ENCODE data around the gene CGREF1.
"Not testable (repeated sequence)": the region's sequence is repeated elsewhere in the genome, so short reads cannot be mapped to it uniquely, and the experiment has no call there.

The CGREF1 gene

GRCh38 chr2:27078267-27079194 lies 40.4 kb downstream of the CGREF1 start, which contains the start of gene EMILIN1:
Gene EMILIN1, plus strand, starts transcription at chr2:27078615. Its CDS starts 451 bp downstream, at chr2:27079066.
- H3K79me2 ChIP-seq (ENCODE audit: control insufficient read depth, low read length): no peaks in the 10 kb centered on the region
- H3K4me3 ChIP-seq (ENCODE audit: low read length): peak within 1 kb of the TSS; percentile 30
- H3K4me2 ChIP-seq (ENCODE audit: low read length): peak within 1 kb of the TSS; percentile 33
- no peaks in the 10 kb centered on the region for H3K27me3 ChIP-seq (ENCODE audit: control insufficient read depth, low read length)
- H3K9me2 ChIP-seq (replicated peaks; ENCODE audit: control insufficient read depth, low read length): no peaks in the 10 kb centered on the region
- peaks cover 12% of the 10 kb centered on the region for H3F3A ChIP-seq (ENCODE audit: control insufficient read depth, insufficient read depth)
- H3K36me3 ChIP-seq (ENCODE audit: control insufficient read depth, low read length): no peaks in the 10 kb centered on the region
- TF ChIP-seq, protein P1, sequence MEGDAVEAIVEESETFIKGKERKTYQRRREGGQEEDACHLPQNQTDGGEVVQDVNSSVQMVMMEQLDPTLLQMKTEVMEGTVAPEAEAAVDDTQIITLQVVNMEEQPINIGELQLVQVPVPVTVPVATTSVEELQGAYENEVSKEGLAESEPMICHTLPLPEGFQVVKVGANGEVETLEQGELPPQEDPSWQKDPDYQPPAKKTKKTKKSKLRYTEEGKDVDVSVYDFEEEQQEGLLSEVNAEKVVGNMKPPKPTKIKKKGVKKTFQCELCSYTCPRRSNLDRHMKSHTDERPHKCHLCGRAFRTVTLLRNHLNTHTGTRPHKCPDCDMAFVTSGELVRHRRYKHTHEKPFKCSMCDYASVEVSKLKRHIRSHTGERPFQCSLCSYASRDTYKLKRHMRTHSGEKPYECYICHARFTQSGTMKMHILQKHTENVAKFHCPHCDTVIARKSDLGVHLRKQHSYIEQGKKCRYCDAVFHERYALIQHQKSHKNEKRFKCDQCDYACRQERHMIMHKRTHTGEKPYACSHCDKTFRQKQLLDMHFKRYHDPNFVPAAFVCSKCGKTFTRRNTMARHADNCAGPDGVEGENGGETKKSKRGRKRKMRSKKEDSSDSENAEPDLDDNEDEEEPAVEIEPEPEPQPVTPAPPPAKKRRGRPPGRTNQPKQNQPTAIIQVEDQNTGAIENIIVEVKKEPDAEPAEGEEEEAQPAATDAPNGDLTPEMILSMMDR (IDR thresholded peaks at IDR 0.05; ENCODE audit: low read depth, low read length, poor library complexity, severe bottlenecking): no peak
- no peak for TF ChIP-seq EZH2phosphoT487 (IDR thresholded peaks at IDR 0.05; ENCODE audit: borderline replicate concordance, low read length)
- H3K27ac ChIP-seq (ENCODE audit: low read depth, low read length): no peak within 1 kb of the TSS
- peaks cover 70% of the 10 kb centered on the region for H3K4me1 ChIP-seq (ENCODE audit: control insufficient read depth, low read length)
- H4K20me1 ChIP-seq (ENCODE audit: control insufficient read depth, insufficient read depth, low read depth, low read length): no peaks in the 10 kb centered on the region
- H3K9me3 ChIP-seq (ENCODE audit: control insufficient read depth, insufficient read depth, low read length): no peaks in the 10 kb centered on the region

DNA sequence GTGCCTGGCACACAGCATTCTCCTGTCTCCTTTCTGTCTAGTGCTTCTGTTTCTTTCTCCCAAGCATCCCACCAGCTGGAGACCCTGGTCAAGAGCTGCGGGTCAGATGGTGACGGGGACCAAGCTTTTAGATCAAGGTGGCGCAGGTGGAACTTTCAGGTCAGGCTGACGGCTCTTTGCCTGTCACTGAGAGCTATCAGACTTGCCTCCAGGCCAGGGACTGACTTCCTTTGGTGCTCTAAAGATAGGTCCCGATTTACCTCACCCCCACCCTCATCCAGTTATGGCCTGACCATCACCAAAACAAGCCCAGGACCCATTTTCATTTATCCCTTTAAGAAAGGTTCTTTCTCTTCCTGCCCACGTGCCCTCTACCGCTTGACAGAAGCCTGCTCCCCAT lies 41.7 kb downstream of the CGREF1 start:
- Histone ChIP-seq H3K36me3 (ENCODE audit: control insufficient read depth, low read length) (no peaks in the 10 kb centered on the region), H3K4me3 (ENCODE audit: low read length) (no peak overlapping the region), H4K20me1 (ENCODE audit: control insufficient read depth, insufficient read depth, low read depth, low read length) (no peaks in the 10 kb centered on the region), H3F3A (ENCODE audit: control insufficient read depth, insufficient read depth) (peaks cover 15% of the 10 kb centered on the region), H3K27ac (ENCODE audit: low read depth, low read length) (no peak overlapping the region), H3K9me3 (ENCODE audit: control insufficient read depth, insufficient read depth, low read length) (no peaks in the 10 kb centered on the region), H3K9me2 (replicated peaks; ENCODE audit: control insufficient read depth, low read length) (no peaks in the 10 kb centered on the region), H3K79me2 (ENCODE audit: control insufficient read depth, low read length) (no peaks in the 10 kb centered on the region), H3K4me1 (ENCODE audit: control insufficient read depth, low read length) (peaks cover 78% of the 10 kb centered on the region), H3K4me2 (ENCODE audit: low read length) (peak overlapping the region; percentile 23; the same call in 1 of the 2 replicates), H3K27me3 (ENCODE audit: control insufficient read depth, low read length) (no peaks in the 10 kb centered on the region)
- TF ChIP-seq, protein P1 (IDR thresholded peaks at IDR 0.05; ENCODE audit: low read depth, low read length, poor library complexity, severe bottlenecking): no peak
- no peak for TF ChIP-seq EZH2phosphoT487 (IDR thresholded peaks at IDR 0.05; ENCODE audit: borderline replicate concordance, low read length)

DNA sequence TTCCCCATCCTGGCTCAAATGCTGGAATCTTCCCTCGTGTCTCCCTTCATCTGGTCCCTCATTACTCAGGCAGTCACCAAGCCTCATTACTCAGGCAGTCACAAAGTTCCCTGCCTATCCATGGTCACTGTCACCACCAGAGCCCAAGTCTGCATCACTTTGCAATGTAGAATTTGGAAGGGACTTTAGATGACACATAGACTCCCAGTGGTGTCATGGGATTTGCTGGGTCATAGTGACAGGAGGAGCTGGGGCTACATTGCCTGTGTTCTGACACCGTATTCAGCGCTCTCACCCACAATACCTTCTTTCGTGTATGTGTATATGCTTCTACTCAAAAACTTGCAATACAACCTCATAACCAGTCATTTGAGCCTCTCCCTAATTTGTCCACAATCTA lies 42.6 kb downstream of the CGREF1 start:
- H3K27me3 ChIP-seq (ENCODE audit: control insufficient read depth, low read length): no peaks in the 10 kb centered on the region
- H3K4me2 ChIP-seq (ENCODE audit: low read length): no peak overlapping the region
- peaks cover 74% of the 10 kb centered on the region for H3K4me1 ChIP-seq (ENCODE audit: control insufficient read depth, low read length)

DNA sequence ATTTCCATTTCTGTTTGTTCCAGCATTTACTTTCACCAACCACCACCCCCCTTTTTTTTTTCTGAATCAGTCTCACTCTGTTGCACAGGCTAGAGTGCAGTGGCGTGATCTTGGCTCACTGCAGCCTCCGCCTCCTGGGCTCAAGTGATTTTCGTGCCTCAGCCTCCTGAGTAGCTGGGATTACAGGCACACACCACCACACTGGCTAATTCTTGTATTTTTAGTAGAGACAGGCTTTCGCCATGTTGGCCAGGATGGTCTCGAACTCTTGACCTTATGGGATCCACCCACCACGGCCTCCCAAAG lies 43.4 kb downstream of the CGREF1 start:
- Histone ChIP-seq H3F3A (ENCODE audit: control insufficient read depth, insufficient read depth) (peaks cover 15% of the 10 kb centered on the region), H3K27ac (ENCODE audit: low read depth, low read length) (peak overlapping the region; percentile 45), H3K4me3 (ENCODE audit: low read length) (peak overlapping the region; percentile 51), H3K4me1 (ENCODE audit: control insufficient read depth, low read length) (peaks cover 70% of the 10 kb centered on the region), H3K4me2 (ENCODE audit: low read length) (peak overlapping the region; percentile 53)
- H3K36me3 ChIP-seq (ENCODE audit: control insufficient read depth, low read length); H3K27me3 ChIP-seq (ENCODE audit: control insufficient read depth, low read length); H3K79me2 ChIP-seq (ENCODE audit: control insufficient read depth, low read length); H4K20me1 ChIP-seq (ENCODE audit: control insufficient read depth, insufficient read depth, low read depth, low read length); H3K9me3 ChIP-seq (ENCODE audit: control insufficient read depth, insufficient read depth, low read length); H3K9me2 ChIP-seq (replicated peaks; ENCODE audit: control insufficient read depth, low read length): not testable (repeated sequence)

More for the DNA sequence above, 42.6 kb downstream of the CGREF1 start:
- peaks cover under 1% of the 10 kb centered on the region for H3K79me2 ChIP-seq (ENCODE audit: control insufficient read depth, low read length)
- no peaks in the 10 kb centered on the region for H4K20me1 ChIP-seq (ENCODE audit: control insufficient read depth, insufficient read depth, low read depth, low read length)
- no peak overlapping the region for H3K27ac ChIP-seq (ENCODE audit: low read depth, low read length)
- no peaks in the 10 kb centered on the region for H3K9me2 ChIP-seq (replicated peaks; ENCODE audit: control insufficient read depth, low read length)
- TF ChIP-seq, protein P1 (IDR thresholded peaks at IDR 0.05; ENCODE audit: low read depth, low read length, poor library complexity, severe bottlenecking): no peak
- TF ChIP-seq EZH2phosphoT487 (IDR thresholded peaks at IDR 0.05; ENCODE audit: borderline replicate concordance, low read length): no peak
- peaks cover under 1% of the 10 kb centered on the region; the same call in 1 of the 2 replicates for H3K36me3 ChIP-seq (ENCODE audit: control insufficient read depth, low read length)
- H3K4me3 ChIP-seq (ENCODE audit: low read length): no peak overlapping the region
- H3F3A ChIP-seq (ENCODE audit: control insufficient read depth, insufficient read depth): peaks cover 15% of the 10 kb centered on the region
- H3K9me3 ChIP-seq (ENCODE audit: control insufficient read depth, insufficient read depth, low read length): no peaks in the 10 kb centered on the region
